IPS-18a (cell line): ENCODE results near the gene TPBGL.
A peak's percentile ranks its signal among the peaks of the same experiment; 100 is the strongest.

Source experiments
- H3K27ac ChIP-seq: one replicate; pipeline ENCODE4 v1.5.1; 2013; ENCODE audit warnings: low read length
- H3K27me3 ChIP-seq: one replicate; pipeline ENCODE4 v1.6.1; 2013; ENCODE audit warnings: mild to moderate bottlenecking, low read length; ENCODE audit not compliant: control insufficient read depth, insufficient read depth
- H3K36me3 ChIP-seq: one replicate; pipeline ENCODE4 v1.6.1; 2013; ENCODE audit warnings: low read depth, low read length; ENCODE audit not compliant: control insufficient read depth
- H3K4me1 ChIP-seq: one replicate; pipeline ENCODE4 v1.6.1; 2013; ENCODE audit warnings: low read depth, low read length; ENCODE audit not compliant: control insufficient read depth
- H3K4me3 ChIP-seq: one replicate; pipeline ENCODE4 v1.5.1; 2013; ENCODE audit warnings: low read length
- H3K9ac ChIP-seq: one replicate; pipeline ENCODE4 v1.6.1; 2013; ENCODE audit warnings: mild to moderate bottlenecking, low read length, moderate library complexity
- H3K9me3 ChIP-seq: one replicate; pipeline ENCODE4 v1.6.1; 2013; ENCODE audit warnings: low read depth, low read length; ENCODE audit not compliant: control insufficient read depth

The TPBGL gene

DNA sequence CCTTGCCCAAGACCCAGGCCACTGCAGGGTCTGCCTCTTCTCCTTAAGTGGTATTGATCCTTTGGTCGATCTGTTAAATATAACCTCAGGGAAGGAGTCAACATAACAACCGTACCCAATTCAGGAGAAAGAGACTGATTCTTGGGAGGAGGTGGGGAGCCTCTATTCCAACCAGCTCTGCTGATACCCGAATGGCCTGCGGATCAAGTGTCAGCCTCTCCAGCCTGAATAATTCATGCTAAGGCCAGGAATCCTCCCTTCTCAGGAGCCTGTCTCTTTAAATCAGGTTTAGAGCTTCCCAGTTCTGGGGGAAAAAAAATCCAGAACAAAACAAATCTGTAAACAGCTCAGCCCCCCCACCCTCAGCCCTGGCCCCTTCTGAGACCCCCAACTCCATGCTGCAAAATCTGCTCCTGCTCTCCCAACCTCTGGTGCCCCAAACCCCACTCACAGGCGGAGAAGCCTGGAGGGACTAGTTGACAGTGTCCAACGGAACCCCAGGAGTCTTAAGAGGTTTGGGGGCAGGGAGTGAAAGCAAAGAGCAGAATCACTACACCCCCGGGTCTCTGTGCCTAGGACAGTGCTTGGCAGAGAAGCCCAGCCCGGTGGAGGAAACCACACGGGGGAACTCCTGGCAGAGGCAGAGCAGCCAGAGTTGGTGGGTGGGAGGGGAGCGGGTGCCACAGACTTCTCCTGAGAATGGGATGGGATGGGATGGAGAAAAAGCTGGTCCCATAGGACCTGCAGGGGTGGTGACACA, 863 bp upstream of the TPBGL start:
- no peak overlapping the region for H3K9ac ChIP-seq
- H3K27me3 ChIP-seq, result peaks cover 65% of the 10 kb centered on the region
- H3K36me3 ChIP-seq, result no peaks in the 10 kb centered on the region
- H3K27ac ChIP-seq, result no peak overlapping the region
- H3K4me3 ChIP-seq, result peak overlapping the region; percentile 39
- H3K4me1 ChIP-seq, result peaks cover 23% of the 10 kb centered on the region
- no peaks in the 10 kb centered on the region for H3K9me3 ChIP-seq

DNA sequence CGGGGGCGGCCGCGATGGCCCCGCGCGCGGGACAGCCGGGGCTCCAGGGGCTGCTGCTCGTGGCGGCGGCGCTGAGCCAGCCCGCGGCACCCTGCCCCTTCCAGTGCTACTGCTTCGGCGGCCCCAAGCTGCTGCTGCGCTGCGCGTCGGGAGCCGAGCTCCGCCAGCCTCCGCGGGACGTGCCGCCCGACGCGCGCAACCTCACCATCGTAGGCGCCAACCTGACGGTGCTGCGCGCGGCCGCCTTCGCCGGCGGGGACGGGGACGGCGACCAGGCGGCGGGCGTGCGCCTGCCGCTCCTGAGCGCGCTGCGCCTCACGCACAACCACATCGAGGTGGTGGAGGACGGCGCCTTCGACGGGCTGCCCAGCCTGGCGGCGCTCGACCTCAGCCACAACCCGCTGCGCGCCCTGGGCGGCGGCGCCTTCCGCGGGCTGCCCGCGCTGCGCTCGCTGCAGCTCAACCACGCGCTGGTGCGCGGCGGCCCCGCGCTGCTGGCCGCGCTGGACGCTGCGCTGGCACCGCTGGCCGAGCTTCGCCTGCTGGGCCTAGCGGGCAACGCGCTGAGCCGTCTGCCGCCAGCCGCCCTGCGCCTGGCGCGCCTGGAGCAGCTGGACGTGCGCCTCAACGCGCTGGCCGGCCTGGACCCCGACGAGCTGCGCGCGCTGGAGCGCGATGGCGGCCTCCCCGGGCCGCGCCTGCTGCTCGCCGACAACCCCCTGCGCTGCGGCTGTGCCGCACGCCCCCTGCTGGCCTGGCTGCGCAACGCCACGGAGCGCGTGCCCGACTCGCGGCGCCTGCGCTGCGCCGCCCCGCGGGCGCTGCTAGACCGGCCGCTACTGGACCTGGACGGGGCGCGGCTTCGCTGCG, 697 bp downstream of the TPBGL start:
- Histone ChIP-seq H3K9me3 (no peaks in the 10 kb centered on the region), H3K4me3 (peak overlapping the region; percentile 44), H3K27ac (no peak overlapping the region), H3K27me3 (peaks cover 71% of the 10 kb centered on the region), H3K9ac (no peak overlapping the region), H3K36me3 (no peaks in the 10 kb centered on the region), H3K4me1 (peaks cover 16% of the 10 kb centered on the region)

DNA sequence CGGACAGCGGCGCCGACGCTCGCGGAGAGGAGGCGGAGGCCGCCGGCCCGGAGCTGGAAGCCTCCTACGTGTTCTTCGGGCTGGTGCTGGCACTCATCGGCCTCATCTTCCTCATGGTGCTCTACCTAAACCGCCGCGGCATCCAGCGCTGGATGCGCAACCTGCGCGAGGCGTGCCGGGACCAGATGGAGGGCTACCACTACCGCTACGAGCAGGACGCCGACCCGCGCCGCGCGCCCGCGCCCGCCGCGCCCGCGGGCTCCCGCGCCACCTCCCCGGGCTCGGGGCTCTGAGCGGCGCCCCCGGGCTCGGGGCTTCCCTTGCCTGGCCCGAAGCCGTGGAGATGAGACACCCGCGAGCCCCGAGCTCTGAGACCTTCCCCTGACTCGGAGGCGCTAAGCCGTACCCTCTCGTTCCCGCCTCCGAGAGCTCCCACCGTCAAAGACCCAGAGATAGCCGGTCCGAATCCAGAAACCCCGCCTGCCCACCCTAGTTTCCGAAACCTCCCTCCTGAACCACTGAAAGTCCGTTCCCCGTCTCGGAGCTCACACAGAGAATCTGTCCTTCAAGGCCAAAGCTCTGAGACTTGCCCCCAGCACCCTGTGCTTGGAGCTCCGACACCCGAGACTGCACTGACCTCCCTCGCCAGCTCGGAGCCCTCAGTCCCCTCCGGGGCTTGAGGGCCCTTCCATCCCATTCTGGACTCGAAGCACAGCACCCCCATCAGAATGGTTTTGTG, 1.5 kb downstream of the TPBGL start:
- Histone ChIP-seq H3K9ac (no peak overlapping the region), H3K9me3 (no peaks in the 10 kb centered on the region), H3K4me1 (peaks cover 14% of the 10 kb centered on the region), H3K27me3 (peaks cover 71% of the 10 kb centered on the region), H3K27ac (no peak overlapping the region), H3K4me3 (peak overlapping the region; percentile 44), H3K36me3 (no peaks in the 10 kb centered on the region)

DNA sequence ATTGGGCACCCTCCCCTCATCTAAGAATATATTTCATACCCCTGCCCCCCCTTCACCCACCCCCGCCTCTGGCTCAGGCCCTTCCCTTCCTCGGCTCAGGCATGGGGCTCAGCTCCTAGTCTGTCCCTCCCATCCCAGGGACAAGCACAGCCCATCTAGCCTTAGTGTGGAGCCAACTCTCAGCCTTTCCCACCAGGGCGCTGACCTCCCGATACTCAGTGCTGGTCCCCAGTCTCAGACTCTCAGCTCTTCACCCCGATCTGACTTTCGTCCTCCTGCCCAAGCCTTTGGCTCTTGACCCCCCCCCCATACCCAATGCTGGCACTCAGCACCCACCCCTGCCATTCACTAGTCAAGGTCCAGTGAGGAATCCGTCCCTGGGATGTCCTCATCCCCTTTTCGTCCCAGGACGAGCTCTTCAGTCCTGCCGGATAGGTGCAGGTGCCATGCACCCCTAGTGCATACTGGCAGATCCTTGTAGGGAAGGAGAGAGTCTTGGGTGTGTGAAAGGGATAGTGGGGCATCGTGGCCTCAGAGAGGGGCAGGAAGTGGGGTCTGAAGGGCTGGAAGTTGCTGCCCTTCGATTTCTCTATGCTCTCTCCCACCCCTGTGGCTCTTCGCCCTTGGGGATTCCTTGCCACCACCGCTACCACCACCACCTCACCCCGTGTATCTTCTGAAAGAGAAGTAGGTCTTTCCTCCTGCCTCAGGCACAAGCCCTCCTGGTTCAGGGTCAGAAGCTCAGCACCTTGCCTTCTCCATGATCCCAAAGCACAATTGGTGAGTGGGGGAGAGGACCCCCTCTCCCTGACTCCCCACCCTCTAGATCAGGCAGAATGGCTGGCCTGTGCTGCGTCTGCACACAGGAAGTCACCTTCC, 2.4 kb downstream of the TPBGL start:
- H3K36me3 ChIP-seq, result no peaks in the 10 kb centered on the region
- no peak overlapping the region for H3K4me3 ChIP-seq
- no peak overlapping the region for H3K27ac ChIP-seq
- H3K9ac ChIP-seq, result no peak overlapping the region
- peaks cover 14% of the 10 kb centered on the region for H3K4me1 ChIP-seq
- H3K27me3 ChIP-seq, result peaks cover 70% of the 10 kb centered on the region
- H3K9me3 ChIP-seq, result no peaks in the 10 kb centered on the region

DNA sequence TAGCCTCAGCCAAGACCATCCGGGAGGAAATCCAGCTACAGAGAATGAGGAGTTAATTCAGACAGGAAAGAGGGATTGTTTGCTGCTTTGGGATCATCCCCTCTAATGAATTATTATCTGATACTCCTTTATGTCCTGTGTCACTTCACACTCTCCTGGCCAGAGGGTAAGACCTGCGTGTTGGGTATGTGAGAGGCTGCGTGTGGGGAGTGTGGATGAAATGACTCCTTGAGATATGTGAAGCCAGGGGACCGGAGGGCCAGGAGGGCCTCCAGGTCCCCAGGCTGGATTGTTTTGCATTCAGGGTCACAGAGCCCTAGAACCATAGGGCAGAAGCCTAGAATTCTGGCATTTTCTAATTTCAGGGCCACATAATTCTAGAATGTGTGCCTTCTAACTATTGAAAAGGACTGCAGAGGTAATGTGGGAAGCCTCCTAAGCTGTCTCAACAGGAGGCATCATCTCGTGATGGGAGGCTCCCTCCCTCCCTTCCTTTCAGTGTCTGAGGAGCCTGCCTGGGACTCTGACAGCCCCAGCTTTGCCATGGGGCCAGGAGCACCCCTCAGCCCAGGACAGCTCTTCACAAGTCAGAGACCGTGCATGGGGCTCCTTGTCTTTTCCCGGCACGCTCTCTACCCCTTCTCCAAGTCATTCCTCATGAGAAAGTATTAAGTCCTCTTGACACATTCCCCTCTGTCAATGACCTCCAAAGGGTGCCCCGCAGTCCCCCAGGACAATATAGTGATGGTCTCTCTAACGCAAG, 3.7 kb downstream of the TPBGL start:
- H3K36me3 ChIP-seq, result no peaks in the 10 kb centered on the region
- no peaks in the 10 kb centered on the region for H3K9me3 ChIP-seq
- no peak overlapping the region for H3K9ac ChIP-seq
- peaks cover 11% of the 10 kb centered on the region for H3K4me1 ChIP-seq
- no peak overlapping the region for H3K4me3 ChIP-seq
- H3K27me3 ChIP-seq, result peaks cover 57% of the 10 kb centered on the region
- no peak overlapping the region for H3K27ac ChIP-seq

DNA sequence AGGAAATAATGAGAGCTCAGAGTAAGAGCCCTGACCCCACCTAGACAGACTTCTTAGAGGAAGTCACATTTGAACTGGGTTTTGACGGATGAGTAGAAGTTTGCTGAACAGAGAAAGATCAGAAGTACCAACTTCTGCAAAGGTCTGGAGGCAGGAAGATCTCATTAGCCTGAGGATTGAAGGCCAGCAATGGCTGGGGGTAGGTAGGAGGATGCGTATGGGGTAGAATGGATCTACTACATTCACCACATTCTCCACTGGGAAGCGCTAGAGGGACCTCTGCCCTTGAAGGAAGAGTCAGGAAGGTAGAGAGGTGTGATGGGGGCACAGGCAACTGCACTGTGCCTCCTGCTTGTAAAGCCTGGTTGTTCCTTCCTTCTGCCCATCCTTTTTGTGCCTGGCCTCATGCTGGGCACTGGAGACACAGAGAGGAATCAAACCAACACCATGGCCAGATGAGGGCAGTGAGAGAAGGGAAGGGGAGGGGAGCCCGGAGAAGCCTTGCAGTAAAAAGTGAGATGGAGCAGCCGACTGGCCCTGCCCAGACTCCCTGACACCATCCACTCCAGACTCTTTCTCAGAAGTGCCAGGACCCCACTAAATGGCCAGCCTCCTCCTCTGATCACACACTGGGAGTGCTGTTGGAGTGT, 4.9 kb downstream of the TPBGL start:
- no peaks in the 10 kb centered on the region for H3K9me3 ChIP-seq
- no peak overlapping the region for H3K9ac ChIP-seq
- H3K36me3 ChIP-seq, result no peaks in the 10 kb centered on the region
- peaks cover 3% of the 10 kb centered on the region for H3K4me1 ChIP-seq
- peaks cover 45% of the 10 kb centered on the region for H3K27me3 ChIP-seq
- H3K4me3 ChIP-seq, result no peak overlapping the region
- H3K27ac ChIP-seq, result no peak overlapping the region

DNA sequence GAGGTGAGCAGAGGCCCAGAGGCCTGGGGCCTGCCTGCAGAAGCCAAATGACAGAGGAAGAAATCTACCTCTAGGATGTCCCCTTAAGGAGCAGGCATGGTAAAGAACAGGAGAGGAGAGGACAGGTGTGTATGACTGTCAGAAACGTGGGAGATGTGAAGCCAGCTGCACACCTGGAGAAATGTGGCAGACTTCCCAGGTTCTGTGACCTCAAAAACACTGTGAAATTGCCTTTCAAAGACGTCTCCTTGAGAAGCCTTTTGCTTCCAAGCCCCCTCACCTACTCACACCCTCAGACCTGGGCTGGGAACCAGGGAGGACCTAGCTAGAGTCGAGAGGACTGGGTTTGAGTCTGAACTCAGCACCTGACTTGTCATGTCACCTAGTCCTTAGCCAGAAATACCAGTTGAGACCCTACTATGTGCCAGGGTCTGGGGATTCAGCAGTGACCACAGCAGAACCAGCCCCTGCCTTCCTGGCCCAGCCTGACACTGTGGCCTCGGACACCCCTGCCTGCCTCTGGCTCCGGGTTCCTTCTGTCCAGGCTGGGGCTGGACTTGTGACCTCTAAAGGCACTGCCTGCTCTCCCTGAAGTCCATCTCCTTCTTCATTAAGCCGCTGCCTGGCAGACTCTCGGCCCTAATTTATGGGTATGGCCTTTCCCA, 5.6 kb downstream of the TPBGL start:
- Histone ChIP-seq H3K4me3 (no peak overlapping the region), H3K27ac (no peak overlapping the region), H3K4me1 (peaks cover 3% of the 10 kb centered on the region), H3K27me3 (peaks cover 38% of the 10 kb centered on the region), H3K9me3 (no peaks in the 10 kb centered on the region), H3K36me3 (no peaks in the 10 kb centered on the region), H3K9ac (no peak overlapping the region)

DNA sequence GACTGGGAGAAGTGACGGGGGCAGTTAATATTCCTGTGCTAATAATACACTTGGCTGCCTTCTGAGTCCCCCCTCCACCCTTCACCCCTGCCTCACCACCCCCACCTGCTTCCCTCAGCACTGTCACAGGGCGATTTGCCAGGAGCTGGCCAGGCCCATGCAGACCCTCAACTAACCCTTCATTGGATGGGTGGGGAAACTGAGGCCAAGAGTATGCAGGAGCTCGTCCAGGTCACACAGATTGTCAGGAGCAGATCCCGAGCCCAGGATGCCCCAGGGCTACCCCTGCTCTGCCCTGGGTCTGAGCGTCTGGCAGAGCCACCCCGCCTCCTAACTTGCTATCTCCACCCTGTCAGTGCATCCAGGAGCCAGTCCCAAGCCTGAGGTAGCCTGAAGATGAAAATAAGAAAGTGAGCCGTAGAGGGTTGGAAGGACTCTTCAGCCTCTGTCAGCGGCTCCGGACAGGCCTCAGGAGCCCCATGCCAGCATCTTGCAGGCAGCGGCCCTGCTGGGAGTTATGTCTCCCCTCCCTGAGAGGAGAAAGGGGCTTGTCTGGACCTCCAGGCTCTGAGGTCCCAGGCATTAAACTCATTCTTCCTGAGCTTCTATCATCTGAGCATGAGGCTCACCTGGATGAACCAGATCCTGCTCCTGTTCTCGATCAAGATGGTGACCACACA, 6.2 kb downstream of the TPBGL start:
- Histone ChIP-seq H3K27ac (no peak overlapping the region), H3K36me3 (no peaks in the 10 kb centered on the region), H3K4me3 (no peak overlapping the region), H3K27me3 (peaks cover 35% of the 10 kb centered on the region), H3K9ac (no peak overlapping the region), H3K4me1 (peaks cover 3% of the 10 kb centered on the region), H3K9me3 (no peaks in the 10 kb centered on the region)

DNA sequence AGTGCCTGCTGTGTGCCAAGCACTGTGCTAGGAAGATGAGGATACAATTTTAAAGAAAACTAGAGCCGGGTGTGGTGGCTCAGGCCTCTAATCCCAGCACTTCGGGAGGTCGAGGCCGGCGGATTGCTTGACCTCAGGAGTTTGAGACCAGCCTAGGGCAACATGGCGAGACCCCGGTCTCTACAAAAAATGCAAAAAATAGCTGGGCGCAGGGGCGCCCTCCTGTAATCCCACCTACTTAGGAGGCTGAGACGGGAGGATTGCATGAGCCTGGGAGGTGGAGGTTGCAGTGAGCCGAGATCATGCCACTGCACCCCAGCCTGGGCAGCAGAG, 8.3 kb downstream of the TPBGL start:
- H3K27me3 ChIP-seq, result peaks cover 14% of the 10 kb centered on the region
- H3K36me3 ChIP-seq, result no peaks in the 10 kb centered on the region
- no peaks in the 10 kb centered on the region for H3K4me1 ChIP-seq
- H3K4me3 ChIP-seq, result no peak overlapping the region
- H3K27ac ChIP-seq, result no peak overlapping the region
- H3K9ac ChIP-seq, result no peak overlapping the region
- H3K9me3 ChIP-seq, result no peaks in the 10 kb centered on the region
